ENCODE measurements around the gene PTPN14.

PTPN14 gene

GRCh38 chr1:214540324-214540723, 11.1 kb downstream of the PTPN14 start:
- H3K27ac ChIP-seq = no peak overlapping the region
- TF ChIP-seq CTCF (conservative IDR thresholded peaks at IDR 0.05) (no peak), ZFX (IDR thresholded peaks at IDR 0.05) (no peak)

- H3K27ac ChIP-seq = no peak overlapping the region
- TF ChIP-seq ZFX (IDR thresholded peaks at IDR 0.05) = no peak
- TF ChIP-seq CTCF (conservative IDR thresholded peaks at IDR 0.05) = no peak
Observed at GRCh38 chr1:214538496-214538895, 12.9 kb downstream of the PTPN14 start.

DNA sequence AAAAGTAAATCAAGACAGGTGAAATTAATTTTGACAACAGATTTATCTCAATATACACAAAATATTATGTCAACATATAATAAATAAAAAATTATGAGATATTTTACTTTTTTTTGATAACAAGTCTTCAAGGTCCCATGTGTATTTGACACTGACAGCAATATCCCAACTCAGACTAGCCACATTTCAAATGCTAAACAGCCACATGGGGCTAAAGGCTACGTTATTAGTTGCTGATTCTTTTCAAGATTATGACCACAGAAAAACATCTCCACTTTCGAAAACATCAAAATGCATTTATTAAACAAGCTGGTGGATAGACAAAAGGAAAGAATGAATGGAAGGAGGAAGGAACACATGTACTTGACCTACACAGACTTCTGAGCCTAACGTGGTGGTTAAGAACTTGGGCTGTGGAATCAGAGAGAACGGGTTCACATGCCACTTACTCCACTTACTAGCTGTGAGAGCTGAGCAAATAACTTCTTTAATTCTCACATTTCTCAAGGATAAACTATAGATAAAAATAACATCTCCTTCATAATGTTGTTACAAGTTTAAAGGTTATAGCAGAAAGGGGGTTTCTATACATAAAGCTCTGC, 13.4 kb downstream of the PTPN14 start:
- no peak overlapping the region for H3K27ac ChIP-seq
- TF ChIP-seq CTCF (conservative IDR thresholded peaks at IDR 0.05) = no peak
- no peak for TF ChIP-seq ZFX (IDR thresholded peaks at IDR 0.05)

DNA sequence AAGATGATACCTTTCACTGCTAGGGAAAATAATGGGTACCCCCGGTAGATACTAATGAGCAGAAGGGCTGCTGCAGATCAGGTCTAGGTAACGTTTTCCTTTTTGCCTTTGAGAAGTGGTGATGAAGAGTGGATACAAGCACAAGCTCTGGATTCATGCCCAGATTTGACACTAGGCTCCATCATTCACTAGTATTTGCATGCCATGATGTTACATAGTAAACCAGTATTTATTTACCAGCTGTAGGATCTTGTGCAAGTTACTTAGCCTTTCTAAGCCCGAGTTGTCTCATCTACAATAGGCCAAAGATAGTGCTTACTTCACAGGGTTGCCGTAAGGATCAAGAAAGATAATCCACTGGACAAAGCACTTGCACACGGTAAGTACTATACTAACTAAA, 14.2 kb downstream of the PTPN14 start:
- no peak overlapping the region for H3K27ac ChIP-seq
- TF ChIP-seq ZFX (IDR thresholded peaks at IDR 0.05) (no peak), CTCF (conservative IDR thresholded peaks at IDR 0.05) (no peak)

GRCh38 chr1:214532070-214532469, 19.3 kb downstream of the PTPN14 start:
- H3K27ac ChIP-seq = no peak overlapping the region
- no peak for TF ChIP-seq ZFX (IDR thresholded peaks at IDR 0.05)
- TF ChIP-seq CTCF (conservative IDR thresholded peaks at IDR 0.05) = no peak

- TF ChIP-seq ZFX (IDR thresholded peaks at IDR 0.05) (no peak), CTCF (conservative IDR thresholded peaks at IDR 0.05) (no peak)
Observed at GRCh38 chr1:214525535-214526019, 25.8 kb downstream of the PTPN14 start.

GRCh38 chr1:214524824-214525223, 26.6 kb downstream of the PTPN14 start:
- no peak overlapping the region for H3K27ac ChIP-seq
- TF ChIP-seq CTCF (conservative IDR thresholded peaks at IDR 0.05) (no peak), ZFX (IDR thresholded peaks at IDR 0.05) (no peak)

More at GRCh38 chr1:214525535-214526019, 25.8 kb downstream of the PTPN14 start:
- H3K27ac ChIP-seq = peak overlapping the region; percentile 30

All from C4-2B (cell line).